ENCODE measurements around the gene CKB. TPM values are rescaled to one million over a fixed set of nuclear protein-coding genes. Genes with fewer than 3 reads are reported as not detected.

The CKB gene
- total RNA-seq, 4 donors from 2014 or later: 190 to 373 (median 266) TPM

GRCh38 chr14:103563226-103563620, 40.6 kb upstream of the CKB start:
- H3K36me3 ChIP-seq: peaks cover 8 to 11% of the 10 kb centered on the region in 2 donors
- 0 to 2% methylated on average over 18 to 22 of the region's 22 CpGs for WGBS, 2 donors
- H3K9me3 ChIP-seq: no peaks in the 10 kb centered on the region
- no peaks in the 10 kb centered on the region for H3K27me3 ChIP-seq
- H3K4me1 ChIP-seq: peaks cover 31 to 63% of the 10 kb centered on the region in 2 donors
- DNase-seq: no peak
- intact Hi-C loops (cut with DNase I): loop anchor here (10.0 kb wide), 1 partner anchor 152 kb away; the partner anchor contains the start of genes XRCC3 and ZFYVE21
- peak overlapping the region; percentile 90 to 98 (median 98) for H3K4me3 ChIP-seq (replicated peaks in 1 of 3)
- TF ChIP-seq CTCF (IDR thresholded peaks at IDR 0.05) (no peak), POLR2A (IDR thresholded peaks at IDR 0.05) (no peak)
- peak overlapping the region; percentile 82 to 93 (median 88) for H3K27ac ChIP-seq

- TF ChIP-seq CTCF (IDR thresholded peaks at IDR 0.05) (peak in 2 of 6 experiments; percentile 9 to 22), POLR2A (IDR thresholded peaks at IDR 0.05) (peak; percentile 71 to 74)
- H3K4me1 ChIP-seq: peaks cover 35 to 69% of the 10 kb centered on the region in 2 donors
- H3K27me3 ChIP-seq: no peaks in the 10 kb centered on the region
- WGBS, 2 donors: 0% methylated on average over 5 to 17 of the region's 109 CpGs
- H3K27ac ChIP-seq: peak within 1 kb of the TSS; percentile 82 to 93 (median 88)
- peaks cover 9 to 11% of the 10 kb centered on the region in 2 donors for H3K36me3 ChIP-seq
- intact Hi-C loops (cut with DNase I): loop anchor here (10.0 kb wide), 1 partner anchor 152 kb away; the partner anchor contains the start of genes XRCC3 and ZFYVE21
- DNase-seq: peak; percentile 87 to 89
- peak within 1 kb of the TSS; percentile 90 to 98 (median 98) for H3K4me3 ChIP-seq (replicated peaks in 1 of 3)
- no peaks in the 10 kb centered on the region for H3K9me3 ChIP-seq
Measured at GRCh38 chr14:103562429-103563225, 40.0 kb upstream of the CKB start, which contains the start of the genes BAG5 and COA8. BAG5 (minus strand) TSS chr14:103562657; CDS start chr14:103561164, 1,493 bp downstream. COA8 (plus strand) TSS chr14:103562960; CDS start chr14:103563002, 42 bp downstream.

GRCh38 chr14:103562179-103562428, 39.5 kb upstream of the CKB start:
- Histone ChIP-seq H3K4me3 (replicated peaks in 1 of 3) (peak overlapping the region; percentile 90 to 98 (median 98)), H3K9me3 (no peaks in the 10 kb centered on the region), H3K4me1 (peaks cover 38 to 74% of the 10 kb centered on the region in 2 donors), H3K36me3 (peaks cover 9 to 11% of the 10 kb centered on the region in 2 donors), H3K27me3 (no peaks in the 10 kb centered on the region), H3K27ac (peak overlapping the region; percentile 82 to 93 (median 88))
- TF ChIP-seq CTCF (IDR thresholded peaks at IDR 0.05): no peak
- TF ChIP-seq POLR2A (IDR thresholded peaks at IDR 0.05): no peak
- WGBS, 2 donors: no CpG with 5 or more reads among the region's 25 CpGs
- intact Hi-C loops (cut with DNase I): loop anchor here (10.0 kb wide), 1 partner anchor 153 kb away; the partner anchor contains the start of genes XRCC3 and ZFYVE21
- no peak for DNase-seq

GRCh38 chr14:103561381-103562178, 39.0 kb upstream of the CKB start:
- no peaks in the 10 kb centered on the region for H3K9me3 ChIP-seq
- H3K27ac ChIP-seq: peak overlapping the region; percentile 82 to 93 (median 88)
- no peaks in the 10 kb centered on the region for H3K27me3 ChIP-seq
- WGBS, 2 donors: 10 to 12% methylated on average over 28 to 29 of the region's 36 CpGs
- peaks cover 38 to 71% of the 10 kb centered on the region in 2 donors for H3K4me1 ChIP-seq
- peaks cover 9 to 11% of the 10 kb centered on the region in 2 donors for H3K36me3 ChIP-seq
- TF ChIP-seq CTCF (IDR thresholded peaks at IDR 0.05): no peak
- no peak for TF ChIP-seq POLR2A (IDR thresholded peaks at IDR 0.05)
- H3K4me3 ChIP-seq (replicated peaks in 1 of 3): peak overlapping the region; percentile 90 to 98 (median 98)
- no peak for DNase-seq
- intact Hi-C loops (cut with DNase I): loop anchor here (10.0 kb wide), 1 partner anchor 153 kb away; the partner anchor contains the start of genes XRCC3 and ZFYVE21
